D721Med (cell line): ENCODE results near the gene EIF4EBP3.

ENCODE experiments used
- DNase-seq: peaks from one replicate; pipeline ENCODE4 v3.0.0; 2011; ENCODE audit warnings: low spot score; ENCODE audit not compliant: insufficient read length
- FAIRE-seq: peaks from 2 replicates; lab custom pipeline; 2011; peaks lifted over from hg19 to GRCh38; lab: Jason Lieb, UNC
- TF ChIP-seq, protein P1 (sequence below): IDR thresholded peaks from 2 replicates; pipeline ENCODE4 v1.5.1; 2012; ENCODE audit warnings: mild to moderate bottlenecking, control low read depth; ENCODE audit not compliant: insufficient read depth; ENCODE audit errors: missing control alignments

Gene EIF4EBP3

DNA sequence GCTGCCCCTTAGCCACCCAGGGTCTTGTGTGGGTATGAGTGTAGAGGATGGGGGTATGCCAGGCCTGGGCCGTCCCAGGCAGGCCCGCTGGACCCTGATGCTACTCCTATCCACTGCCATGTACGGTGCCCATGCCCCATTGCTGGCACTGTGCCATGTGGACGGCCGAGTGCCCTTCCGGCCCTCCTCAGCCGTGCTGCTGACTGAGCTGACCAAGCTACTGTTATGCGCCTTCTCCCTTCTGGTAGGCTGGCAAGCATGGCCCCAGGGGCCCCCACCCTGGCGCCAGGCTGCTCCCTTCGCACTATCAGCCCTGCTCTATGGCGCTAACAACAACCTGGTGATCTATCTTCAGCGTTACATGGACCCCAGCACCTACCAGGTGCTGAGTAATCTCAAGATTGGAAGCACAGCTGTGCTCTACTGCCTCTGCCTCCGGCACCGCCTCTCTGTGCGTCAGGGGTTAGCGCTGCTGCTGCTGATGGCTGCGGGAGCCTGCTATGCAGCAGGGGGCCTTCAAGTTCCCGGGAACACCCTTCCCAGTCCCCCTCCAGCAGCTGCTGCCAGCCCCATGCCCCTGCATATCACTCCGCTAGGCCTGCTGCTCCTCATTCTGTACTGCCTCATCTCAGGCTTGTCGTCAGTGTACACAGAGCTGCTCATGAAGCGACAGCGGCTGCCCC is 19.8 kb downstream of the EIF4EBP3 start:
- TF ChIP-seq, protein P1, sequence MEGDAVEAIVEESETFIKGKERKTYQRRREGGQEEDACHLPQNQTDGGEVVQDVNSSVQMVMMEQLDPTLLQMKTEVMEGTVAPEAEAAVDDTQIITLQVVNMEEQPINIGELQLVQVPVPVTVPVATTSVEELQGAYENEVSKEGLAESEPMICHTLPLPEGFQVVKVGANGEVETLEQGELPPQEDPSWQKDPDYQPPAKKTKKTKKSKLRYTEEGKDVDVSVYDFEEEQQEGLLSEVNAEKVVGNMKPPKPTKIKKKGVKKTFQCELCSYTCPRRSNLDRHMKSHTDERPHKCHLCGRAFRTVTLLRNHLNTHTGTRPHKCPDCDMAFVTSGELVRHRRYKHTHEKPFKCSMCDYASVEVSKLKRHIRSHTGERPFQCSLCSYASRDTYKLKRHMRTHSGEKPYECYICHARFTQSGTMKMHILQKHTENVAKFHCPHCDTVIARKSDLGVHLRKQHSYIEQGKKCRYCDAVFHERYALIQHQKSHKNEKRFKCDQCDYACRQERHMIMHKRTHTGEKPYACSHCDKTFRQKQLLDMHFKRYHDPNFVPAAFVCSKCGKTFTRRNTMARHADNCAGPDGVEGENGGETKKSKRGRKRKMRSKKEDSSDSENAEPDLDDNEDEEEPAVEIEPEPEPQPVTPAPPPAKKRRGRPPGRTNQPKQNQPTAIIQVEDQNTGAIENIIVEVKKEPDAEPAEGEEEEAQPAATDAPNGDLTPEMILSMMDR: no peak
- DNase-seq: no peak
- no peak for FAIRE-seq

DNA sequence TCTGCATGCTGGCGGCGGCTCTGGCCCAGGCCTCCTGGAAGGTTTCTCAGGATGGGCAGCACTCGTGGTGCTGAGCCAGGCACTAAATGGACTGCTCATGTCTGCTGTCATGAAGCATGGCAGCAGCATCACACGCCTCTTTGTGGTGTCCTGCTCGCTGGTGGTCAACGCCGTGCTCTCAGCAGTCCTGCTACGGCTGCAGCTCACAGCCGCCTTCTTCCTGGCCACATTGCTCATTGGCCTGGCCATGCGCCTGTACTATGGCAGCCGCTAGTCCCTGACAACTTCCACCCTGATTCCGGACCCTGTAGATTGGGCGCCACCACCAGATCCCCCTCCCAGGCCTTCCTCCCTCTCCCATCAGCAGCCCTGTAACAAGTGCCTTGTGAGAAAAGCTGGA is 20.4 kb downstream of the EIF4EBP3 start:
- TF ChIP-seq, protein P1: no peak
- FAIRE-seq (no peak), DNase-seq (no peak)

DNA sequence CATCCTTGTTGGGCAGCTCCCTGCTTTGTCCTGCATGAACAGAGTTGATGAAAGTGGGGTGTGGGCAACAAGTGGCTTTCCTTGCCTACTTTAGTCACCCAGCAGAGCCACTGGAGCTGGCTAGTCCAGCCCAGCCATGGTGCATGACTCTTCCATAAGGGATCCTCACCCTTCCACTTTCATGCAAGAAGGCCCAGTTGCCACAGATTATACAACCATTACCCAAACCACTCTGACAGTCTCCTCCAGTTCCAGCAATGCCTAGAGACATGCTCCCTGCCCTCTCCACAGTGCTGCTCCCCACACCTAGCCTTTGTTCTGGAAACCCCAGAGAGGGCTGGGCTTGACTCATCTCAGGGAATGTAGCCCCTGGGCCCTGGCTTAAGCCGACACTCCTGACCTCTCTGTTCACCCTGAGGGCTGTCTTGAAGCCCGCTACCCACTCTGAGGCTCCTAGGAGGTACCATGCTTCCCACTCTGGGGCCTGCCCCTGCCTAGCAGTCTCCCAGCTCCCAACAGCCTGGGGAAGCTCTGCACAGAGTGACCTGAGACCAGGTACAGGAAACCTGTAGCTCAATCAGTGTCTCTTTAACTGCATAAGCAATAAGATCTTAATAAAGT is 21.1 kb downstream of the EIF4EBP3 start:
- no peak for FAIRE-seq
- TF ChIP-seq, protein P1: no peak
- DNase-seq: no peak

DNA sequence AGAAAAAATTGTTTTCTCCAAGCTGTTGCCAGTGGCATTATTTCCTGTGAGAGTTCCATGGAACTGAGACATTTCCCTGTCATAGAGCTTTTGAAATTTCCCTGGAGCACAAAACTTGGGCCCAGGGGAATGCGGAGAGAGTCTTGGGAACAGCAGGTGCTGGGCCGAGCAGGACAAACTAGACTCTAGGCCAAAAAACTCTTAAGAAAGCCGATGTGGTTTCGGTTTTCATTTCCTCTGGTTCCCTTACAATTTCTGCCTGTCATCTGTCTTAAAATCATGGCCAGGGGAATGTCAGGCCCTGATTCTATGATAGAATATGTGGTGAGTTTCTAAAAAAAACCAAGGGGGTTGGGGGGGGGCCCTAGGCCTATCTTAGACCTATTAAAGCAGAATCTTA is 21.7 kb downstream of the EIF4EBP3 start:
- no peak for DNase-seq
- no peak for FAIRE-seq
- TF ChIP-seq, protein P1: no peak

DNA sequence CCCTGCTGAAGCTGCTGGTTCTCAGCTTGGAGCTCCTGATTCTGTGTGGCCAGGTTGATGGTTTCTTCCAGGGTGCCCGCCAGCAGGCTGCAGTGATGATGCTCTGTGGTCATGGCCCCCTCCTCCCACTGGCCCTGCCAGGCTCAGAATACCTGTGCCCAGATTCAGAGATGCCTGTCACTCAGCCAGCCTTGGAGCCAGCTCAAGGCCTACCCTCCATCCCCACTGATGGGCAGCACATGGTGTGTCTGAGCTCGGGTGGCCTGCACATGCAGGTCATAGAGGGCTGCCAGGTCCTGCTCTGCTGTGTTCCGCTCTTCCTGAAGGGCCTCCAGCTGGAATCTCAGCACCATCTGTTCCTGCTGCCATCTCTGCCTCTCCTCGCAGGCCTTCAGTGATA is 22.6 kb downstream of the EIF4EBP3 start:
- FAIRE-seq (no peak), DNase-seq (no peak)
- TF ChIP-seq, protein P1: no peak

DNA sequence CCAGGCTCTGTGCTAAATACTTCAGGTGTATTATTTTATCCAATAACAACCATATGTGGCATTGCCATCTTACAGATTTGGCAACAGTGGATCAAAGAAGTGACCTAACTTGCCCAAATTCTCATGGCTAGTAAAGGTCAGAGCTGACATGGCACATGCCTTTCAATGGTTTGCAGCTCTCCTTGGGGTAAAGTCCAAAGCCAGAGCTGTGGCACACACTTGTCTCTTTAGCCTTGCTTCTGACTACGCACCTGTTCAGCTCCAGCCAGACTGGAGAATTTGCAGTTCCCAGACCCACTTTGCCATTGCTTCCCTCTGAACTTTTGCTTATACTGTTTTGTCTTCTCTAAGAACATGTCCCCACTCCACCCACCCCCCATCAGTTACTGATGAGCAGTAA is 23.0 kb downstream of the EIF4EBP3 start:
- DNase-seq: no peak
- TF ChIP-seq, protein P1: no peak
- no peak for FAIRE-seq

DNA sequence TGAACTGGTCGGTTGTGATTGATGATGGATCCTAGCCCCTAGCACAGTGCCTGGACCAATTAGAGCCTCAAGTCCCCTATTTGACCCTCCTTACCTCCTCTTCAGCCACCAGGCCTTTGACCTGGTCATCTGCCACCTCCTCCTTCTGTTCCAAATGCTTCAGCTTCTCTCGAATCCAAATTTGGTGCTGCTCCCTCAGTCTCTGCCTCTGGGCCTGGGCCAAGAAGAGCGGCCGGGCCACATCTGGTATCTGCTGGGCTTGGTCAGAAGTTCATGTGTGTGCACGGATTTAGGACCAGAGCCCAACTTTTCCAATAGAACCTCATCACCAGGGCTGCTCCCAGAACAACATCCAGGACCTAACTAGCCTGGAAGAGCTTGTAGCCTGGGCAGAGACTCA is 23.6 kb downstream of the EIF4EBP3 start:
- TF ChIP-seq, protein P1: no peak
- no peak for DNase-seq
- no peak for FAIRE-seq
